NCI-H146 treated with DMSO at 0.1 percent for 48 hours (cell line): ENCODE data around the gene AIFM1.

Source experiments
- DNase-seq: peaks from one replicate; lab custom pipeline; 2025; ENCODE audit not compliant: unreplicated experiment; lab: John Stamatoyannopoulos, UW

Gene AIFM1

DNA sequence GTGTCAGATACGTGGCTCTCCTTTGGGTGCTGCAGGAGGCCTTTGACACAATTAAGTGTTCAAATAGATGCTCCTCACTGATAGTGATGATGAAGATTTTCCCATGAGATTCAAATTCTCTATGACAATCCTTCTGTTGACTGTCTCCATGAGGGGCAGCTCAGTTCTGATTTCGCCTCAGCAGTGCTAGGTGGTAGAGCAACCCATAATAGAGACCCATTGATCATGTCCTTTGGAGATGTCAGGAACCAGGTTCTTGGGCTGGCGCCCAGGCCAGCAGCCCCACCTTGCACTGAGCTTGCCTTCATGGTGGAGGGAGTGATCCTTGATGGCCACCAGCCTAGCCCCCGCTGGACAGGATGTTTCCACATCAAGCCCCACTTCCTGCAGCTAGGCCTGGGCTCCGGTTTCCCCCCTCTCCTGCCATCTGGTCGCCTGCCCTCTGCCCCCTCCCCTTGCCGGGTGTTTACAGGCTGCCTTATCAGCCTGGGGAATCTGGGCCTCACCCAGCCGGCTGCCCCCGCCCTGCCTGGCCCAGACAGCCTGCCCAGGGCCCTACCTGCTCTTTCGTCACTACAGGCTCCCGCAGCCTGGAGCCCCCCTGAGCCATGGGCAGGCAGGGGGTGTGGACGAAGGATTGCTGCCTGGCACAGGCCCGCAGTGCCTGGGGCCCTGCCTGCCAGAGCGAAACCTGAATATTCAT, 68.0 kb downstream of the AIFM1 start:
- peak; percentile 8 for DNase-seq

DNA sequence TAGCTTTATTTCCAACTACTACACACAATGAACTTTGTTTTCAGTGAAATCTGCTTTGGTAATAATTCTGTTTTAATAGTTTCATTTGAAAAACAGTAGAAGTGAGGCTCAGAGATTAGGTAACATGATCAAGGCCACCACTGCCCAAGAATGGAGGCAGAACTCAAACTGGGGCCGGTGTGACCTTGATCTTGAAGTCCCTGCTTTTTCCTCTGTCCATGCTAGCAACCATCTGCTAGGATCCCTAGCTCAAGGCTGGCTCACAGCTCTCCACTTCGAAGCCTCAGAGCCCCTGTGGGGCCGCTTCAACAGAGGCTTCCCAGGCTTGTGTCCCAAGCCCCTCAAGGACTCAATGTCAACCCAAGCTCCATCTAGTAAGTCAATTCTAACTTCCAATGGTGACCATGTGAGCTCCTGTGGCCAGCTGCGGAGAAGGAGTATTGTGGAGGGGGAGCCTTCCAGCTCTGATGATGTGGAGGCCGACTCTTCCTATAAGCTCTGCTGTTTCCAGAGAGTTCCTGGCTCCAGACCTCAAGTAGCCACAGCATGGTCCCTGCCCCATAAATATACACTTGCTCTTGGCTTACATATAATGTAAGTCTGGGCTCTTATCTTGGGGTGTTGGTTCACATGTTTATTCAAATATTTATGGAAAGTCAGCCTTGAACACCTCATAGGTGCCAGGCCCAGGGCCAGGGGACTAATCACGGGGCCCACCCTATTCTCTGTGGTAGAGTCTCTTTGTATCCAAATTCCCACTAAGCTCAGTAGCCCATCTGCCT, 70.2 kb downstream of the AIFM1 start:
- no peak for DNase-seq

DNA sequence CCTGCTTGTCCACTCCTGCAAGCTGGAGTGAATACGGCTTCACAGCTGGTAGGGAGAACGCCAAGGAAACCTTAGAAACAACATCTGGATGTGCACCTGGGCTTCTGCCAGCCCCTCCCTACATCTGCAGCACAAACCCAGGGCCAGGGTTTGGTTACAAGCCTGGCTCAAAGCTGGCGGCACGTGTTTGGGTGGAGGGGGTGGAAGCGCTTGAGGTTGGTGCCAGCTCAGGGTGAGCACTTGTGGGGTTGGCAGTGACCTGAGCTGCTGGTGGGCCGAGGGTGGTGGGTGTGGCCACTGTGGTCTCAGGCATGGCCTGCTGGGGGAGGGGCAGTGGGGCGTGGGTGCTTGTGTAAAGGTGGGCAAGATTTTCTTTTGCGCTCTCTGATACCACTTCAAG, 70.9 kb downstream of the AIFM1 start:
- DNase-seq = no peak

DNA sequence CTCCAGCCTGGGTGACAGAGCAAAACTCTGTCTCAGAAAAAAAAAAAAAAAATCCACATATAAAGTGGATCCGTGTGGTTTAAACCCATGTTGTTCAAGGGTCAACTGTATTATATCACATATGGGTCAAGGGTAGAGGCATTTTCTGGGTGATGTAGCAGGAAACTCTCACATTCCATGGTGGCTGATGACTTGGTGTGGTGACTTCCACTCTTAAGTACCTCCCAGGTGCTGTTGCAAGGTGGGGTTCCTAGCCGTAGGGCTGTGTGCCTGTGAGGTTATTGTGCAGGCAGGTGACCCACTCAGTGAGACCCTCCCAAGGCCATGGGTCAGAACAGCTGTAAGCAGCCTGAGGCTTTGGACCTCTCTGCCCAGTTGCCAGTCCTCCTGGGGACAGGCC, 72.4 kb downstream of the AIFM1 start:
- no peak for DNase-seq

DNA sequence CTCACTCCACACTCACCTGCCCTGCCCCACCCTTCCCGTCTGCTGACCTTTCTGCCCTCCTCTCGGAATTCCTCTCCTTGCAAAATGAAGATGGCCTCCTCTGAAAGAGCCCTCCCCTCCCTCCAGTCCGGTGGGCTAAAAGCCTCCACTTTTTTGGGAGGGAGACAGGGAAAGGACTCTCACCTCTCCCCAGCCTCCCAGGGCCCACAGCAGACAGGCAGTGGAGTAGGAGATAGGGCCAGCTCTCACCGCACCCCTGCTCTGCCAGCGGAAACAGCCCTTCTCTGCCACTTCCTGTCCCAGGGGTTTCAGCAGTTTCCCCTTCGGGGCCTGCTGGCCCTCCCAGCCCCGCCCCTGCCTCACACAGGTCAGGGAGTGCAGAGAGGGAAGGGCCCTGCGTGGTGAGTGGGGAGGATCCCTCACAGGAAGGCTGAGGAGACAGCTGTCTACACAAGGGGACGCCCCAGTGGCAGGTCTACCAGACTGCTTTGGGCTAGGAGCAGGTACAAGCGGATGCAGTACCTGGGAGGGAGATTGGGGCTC, 73.6 kb downstream of the AIFM1 start:
- no peak for DNase-seq

DNA sequence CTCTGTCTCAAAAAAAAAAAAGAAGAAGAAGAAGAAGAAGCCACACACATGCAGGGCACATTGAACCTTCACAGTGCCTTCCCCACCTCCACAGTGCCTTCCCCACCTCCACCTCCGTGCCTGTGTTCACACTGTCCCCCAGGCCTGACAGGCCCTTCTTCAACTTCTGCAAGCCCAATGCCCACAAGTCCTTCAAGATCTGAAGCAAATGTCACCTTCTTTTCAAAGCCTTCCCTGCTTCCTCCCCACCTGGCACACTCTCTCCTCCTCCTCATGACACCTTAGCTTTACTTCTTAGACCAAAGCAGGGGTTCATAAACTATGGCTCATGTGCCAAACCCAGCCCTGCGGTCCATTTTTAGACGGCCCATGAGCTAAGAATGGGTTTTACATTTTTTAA, 75.3 kb downstream of the AIFM1 start:
- DNase-seq = no peak

DNA sequence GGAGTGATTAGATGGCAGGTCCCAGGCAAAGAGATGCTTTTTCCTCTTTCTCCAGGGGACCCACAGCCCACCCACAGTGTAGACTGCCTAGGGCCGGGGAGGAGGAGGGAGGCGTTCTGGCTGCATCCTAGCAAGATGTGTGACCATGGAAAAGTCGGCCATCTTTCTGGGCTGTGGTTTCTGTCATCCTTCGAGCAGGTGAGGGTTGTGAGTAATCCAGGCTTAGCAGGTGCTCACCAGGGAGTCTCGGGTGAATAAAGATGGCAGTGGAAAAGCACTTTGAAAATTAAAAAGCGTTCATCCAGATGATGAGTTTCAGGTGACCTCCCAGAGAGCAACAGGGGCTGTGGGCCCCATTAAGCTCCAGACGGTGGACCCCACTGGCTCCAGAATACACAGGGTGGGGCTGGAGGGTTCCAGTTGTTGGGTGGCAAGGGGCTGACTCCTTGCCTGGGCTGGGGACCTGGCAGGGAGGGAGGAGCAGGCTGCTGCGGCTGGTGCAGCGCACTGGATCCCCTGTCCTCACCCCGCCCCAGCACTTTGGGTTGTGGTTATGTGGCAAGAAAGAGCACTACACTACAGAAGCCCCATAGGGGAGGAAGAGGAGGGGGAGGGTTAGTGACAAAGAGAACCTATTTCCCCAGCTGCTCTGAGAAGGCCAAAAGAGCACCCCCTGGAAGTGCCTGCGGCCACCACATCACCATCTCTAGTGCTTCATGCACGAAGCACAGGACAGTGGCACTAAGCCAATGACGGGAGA, 79.0 kb downstream of the AIFM1 start:
- peak; percentile 29 for DNase-seq

DNA sequence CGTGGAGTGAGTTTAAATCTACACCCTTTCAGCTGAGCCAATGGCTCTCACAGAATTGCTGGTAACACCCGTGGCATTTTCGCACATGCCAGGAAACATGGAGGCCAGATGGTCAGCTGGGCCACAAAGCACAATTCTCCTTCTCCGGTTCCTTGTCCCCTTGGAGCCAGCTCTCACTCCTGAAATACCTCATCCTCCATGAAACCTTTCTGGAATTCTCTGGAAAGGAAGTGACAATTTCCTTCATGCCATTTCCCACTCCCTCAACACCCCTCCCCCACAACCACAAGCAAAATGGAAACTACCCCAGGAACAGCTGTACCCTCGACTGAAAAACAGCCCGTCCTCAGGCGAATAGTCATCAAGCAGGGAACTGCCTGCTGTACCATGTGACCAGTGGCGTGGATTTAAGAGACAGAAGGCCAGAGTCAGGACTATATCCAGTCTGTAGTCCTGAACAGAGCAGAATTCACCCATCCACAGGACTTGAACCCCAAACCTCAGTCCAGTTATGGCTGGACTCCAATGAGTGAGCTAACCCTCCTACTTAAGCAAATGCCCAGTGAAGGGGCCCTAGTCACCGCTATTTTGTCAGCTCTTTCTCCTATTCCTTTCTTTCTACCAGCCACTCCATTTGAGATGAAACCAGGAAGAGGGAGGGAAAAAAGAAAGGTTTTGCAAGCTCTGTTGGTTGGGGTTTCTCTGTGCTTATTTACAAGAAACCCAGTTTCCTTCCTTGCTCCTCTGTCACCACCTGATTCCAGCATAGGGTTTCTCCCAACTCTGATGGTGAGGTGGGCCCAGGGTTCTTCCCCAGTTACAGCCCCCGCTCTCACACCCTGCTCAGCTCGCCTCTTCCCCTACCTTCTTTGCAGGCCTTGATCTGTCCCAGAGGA, 79.8 kb downstream of the AIFM1 start:
- no peak for DNase-seq

DNA sequence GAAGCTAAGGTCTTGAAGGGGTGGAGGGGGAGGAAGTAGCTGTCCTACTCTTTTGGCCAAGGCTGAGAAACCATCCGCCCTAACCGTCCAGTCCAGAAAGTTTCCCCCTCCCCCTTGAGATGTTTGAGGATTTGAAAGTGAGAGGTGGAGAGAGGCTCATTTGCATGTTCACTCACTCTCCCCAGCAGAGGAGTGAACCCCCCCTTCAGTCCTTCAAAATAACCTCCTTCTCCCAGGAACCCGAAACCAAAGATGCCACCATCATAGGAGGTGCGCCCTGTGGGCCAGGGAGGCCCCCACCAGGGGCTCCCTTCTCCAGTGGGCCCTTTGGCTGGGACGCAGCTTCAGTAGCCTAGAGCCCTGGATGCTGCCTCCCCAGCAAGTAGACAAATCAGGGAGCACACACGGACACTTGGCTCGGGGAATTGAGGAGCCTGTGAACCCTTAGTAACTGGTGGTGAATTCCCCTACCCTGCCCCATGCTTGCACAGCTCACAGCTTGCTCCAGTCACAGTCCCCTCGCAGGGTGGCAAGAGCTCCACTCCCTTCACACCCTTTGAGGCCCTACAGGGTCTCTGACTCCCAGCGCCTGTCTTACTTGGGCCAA, 80.9 kb downstream of the AIFM1 start:
- no peak for DNase-seq

DNA sequence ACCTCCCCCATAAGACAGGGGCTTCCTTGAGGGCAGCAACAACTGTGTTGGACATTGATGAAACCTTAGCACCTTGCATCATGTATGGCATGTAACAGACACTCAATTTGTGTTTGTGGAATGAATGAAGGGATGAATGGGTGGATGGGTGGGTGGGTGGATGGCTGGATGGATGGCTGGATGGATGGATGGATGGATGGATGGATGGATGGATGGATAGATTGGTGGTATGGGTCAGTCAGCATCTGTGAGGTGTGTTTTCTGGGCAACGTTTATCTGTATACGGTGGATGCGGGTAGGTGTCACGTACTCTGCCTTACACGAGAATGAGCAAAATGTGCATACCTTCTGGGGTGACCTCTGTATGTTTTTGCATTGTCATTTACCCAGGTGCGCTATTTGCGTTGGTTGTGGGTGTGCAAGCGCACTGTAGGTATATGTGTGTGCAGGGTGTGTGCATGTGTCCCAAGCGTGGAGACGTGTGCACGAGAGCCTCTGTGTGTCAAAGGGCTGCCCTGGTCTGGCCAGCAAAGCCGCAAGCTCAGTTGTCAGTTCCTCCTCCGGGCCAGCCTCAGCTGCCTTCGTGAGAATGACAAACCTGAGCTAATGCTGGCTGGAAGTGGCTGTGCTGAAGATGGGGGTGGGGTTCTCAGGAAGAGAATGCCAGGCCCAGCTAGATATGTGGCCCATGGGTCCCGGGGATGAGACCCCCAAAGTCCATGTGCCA, 81.8 kb downstream of the AIFM1 start:
- DNase-seq = no peak

DNA sequence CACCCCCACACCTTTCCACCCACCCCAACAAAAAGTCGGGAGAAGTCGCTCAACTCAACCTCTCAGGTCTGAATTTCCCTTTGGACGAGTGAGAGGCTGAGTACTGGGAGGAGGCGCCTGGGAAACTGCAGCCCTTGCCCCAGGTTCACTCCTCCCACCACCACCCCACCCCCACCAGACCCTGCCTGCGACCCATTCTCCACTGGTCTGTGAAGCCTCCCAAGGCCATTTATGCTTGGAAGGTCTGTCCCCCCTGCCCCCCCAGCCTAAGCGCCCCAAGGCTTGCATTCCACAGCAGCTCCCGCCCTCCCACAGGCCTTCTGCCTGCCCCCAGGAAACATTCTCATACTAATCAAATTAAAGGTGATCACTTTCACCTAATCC, 82.5 kb downstream of the AIFM1 start:
- no peak for DNase-seq

DNA sequence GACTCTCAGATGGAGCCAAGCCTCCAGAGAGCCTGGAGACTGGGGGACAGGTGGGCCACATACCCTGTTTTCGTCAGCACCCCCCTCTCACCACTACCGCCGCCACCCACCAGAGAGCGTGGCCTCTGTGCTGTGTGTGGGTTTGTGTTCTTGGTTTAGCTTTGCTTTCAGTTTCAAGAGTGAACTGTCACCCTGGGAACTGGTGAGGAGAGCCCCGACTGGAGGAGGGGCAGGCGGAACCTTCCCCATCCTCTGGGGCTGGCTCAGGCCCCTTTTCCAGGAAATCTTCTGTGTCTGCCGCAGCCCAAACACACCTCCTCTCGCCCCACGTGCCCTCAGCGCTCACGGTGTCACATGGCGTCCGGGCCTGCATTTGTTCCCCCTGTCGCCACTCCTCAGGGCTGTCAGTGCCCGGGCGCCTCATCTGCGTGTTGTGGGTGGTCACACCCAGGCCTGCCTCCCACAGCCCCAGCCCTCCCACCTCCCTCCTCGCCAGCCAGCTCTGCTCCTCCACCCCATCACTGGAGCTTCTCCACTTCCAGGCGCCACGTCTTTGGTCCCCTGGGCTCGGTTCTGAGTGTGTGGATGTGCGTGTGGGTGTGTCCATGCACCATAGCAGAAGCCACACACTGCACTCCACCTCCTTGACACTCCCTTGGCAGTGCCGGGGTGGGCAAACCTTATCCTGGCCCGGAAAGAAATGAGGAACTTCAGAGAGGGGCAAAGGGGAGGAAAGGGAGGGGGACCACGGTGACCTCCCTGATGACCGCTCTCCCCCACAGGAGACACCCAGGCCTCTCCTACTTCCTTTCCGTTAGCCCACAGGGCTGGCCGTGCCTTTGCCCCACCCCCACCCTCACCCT, 83.2 kb downstream of the AIFM1 start:
- DNase-seq = no peak

DNA sequence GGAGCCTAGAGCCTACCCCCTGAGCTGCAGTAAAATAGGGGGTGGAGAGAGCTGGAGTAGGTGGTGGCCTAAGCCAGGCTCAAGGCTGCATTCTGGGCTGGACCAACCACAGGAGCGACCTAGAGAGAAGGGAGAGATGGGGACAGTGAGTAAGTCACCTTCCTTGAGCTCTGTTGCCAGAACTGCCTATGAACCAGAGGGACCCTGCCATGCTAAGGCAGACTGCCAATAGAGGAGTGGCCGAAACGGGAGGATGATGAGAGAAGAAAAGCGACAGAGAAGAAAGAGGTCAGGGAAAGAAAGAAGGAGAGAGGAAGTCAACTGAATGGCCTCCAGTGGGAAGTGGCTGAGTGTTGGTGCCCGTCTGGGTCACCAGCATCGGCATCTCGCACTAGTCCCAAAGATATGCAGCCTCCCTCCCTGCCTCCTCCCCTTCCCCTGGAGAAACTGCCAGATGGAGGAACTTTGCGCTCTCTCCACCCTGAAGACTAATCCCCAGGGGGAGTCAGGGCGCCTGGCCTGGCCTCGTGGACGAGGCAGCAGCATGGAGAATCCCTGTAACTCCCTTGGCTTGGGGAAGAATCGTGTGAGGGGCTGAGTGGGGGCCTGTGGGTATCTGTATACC, 84.1 kb downstream of the AIFM1 start:
- DNase-seq = no peak

DNA sequence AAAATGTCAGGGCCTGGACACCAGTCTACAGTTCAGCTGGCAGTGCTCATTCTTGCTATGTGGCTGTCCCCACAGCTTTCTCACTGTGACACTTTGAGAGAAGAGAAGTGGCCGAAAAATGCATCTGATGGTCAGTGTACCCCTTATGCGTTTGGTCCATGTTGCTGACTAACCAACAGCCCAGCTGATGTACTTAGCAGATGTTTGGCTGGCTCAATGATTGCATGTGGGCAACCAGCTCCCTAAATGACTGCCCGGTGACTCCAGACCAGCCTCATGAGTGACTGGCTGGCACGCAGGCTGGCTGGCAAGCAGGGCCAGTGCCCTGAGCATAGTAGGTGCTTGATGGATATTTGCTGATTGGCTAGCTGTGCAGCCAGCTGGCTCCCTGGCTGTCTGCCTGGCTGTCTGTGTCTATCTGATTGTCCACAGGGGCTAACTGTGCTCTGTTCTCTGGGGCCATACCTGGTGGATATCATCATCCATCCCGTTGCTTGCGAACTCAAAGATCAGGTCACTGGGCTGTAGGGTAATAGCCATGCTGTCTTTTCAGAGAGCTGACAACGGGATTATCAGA, 84.8 kb downstream of the AIFM1 start:
- DNase-seq = no peak

DNA sequence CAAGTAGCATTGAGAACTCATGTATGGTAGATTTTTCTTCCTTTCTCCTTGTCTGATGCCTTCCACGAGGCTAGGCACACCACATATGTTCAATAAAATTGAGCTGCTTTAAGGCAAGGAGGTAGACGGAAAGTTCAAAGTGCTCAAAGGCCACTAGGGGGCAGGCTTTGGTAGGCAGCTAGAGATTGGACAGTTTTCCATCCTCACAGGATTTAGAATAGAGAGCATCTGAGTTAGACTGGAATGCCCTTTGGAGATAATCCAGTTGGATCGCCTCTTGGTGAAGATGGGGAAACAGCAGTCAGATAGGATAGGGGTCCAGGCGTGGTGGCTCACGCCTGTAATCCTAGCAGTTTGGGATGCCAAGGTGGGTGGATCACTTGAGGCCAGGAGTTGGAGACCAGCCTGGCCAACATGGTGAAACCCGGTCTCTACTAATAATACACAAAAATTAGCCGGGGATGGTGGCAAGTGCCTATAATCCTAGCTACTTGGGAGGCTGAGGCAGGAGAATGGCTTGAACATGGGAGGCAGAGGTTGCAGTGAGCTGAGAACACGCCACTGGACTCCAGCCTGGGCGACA, 85.7 kb downstream of the AIFM1 start:
- DNase-seq = peak; percentile 16
